ENCODE measurements around the gene PTPRF. TPM values are rescaled to one million over a fixed set of nuclear protein-coding genes. Genes with fewer than 3 reads are reported as not detected.

PTPRF gene
- total and polyA plus RNA-seq, 4 donors, result 40.0 to 160 (median 92.1) TPM

GRCh38 chr1:43570277-43570676 is 39.6 kb downstream of the PTPRF start:
- Histone ChIP-seq H3K9me3 (ENCODE audit: control insufficient read depth in 4 of 4, insufficient read depth in 3 of 4, low read length in 3 of 4) (no peaks in the 10 kb centered on the region), H3K27ac (ENCODE audit: low read depth in 1 of 2, low read length in 1 of 2) (no peak overlapping the region), H3K4me1 (ENCODE audit: control insufficient read depth in 5 of 5, insufficient read depth in 5 of 5, low read length in 5 of 5) (peaks cover 0 to 9% (median 2%) of the 10 kb centered on the region in 5 donors), H3K4me3 (no peak overlapping the region), H3K27me3 (ENCODE audit: control insufficient read depth in 3 of 3, insufficient read depth in 3 of 3, low read length in 2 of 3) (no peaks in the 10 kb centered on the region), H3K36me3 (ENCODE audit: control insufficient read depth in 4 of 4, insufficient read depth in 4 of 4, low read length in 4 of 4) (peaks cover 0 to 16% (median 1%) of the 10 kb centered on the region in 4 donors), H3K9ac (ENCODE audit: insufficient read depth in 1 of 2, low read length in 2 of 2) (no peak overlapping the region)
- WGBS, 2 donors, result 81 to 91% methylated on average over 9 of the region's 9 CpGs
- no peak for TF ChIP-seq CTCF (IDR thresholded peaks at IDR 0.05; ENCODE audit: control extremely low read depth, extremely low read depth)
- DNase-seq, result no peak
- ATAC-seq (ENCODE audit: insufficient read depth, low FRiP score), result no peak

- no peak for ATAC-seq (ENCODE audit: insufficient read depth, low FRiP score)
Measured at GRCh38 chr1:43570715-43571114, 40.0 kb downstream of the PTPRF start.

GRCh38 chr1:43572084-43572483 is 41.4 kb downstream of the PTPRF start:
- H3K36me3 ChIP-seq (ENCODE audit: control insufficient read depth in 4 of 4, insufficient read depth in 4 of 4, low read length in 4 of 4), result peaks cover 0 to 19% (median 1%) of the 10 kb centered on the region in 4 donors
- DNase-seq, result no peak
- no peaks in the 10 kb centered on the region for H3K9me3 ChIP-seq (ENCODE audit: control insufficient read depth in 4 of 4, insufficient read depth in 3 of 4, low read length in 3 of 4)
- whole genome bisulfite sequencing, 2 donors, result 54 to 64% methylated on average over 2 of the region's 2 CpGs
- no peak overlapping the region for H3K27ac ChIP-seq (ENCODE audit: low read depth in 1 of 2, low read length in 1 of 2)
- no peak for ATAC-seq (ENCODE audit: insufficient read depth, low FRiP score)
- H3K4me1 ChIP-seq (ENCODE audit: control insufficient read depth in 5 of 5, insufficient read depth in 5 of 5, low read length in 5 of 5), result no peaks in the 10 kb centered on the region
- no peak for TF ChIP-seq CTCF (IDR thresholded peaks at IDR 0.05; ENCODE audit: control extremely low read depth, extremely low read depth)
- H3K9ac ChIP-seq (ENCODE audit: insufficient read depth in 1 of 2, low read length in 2 of 2), result no peak overlapping the region
- no peak overlapping the region for H3K4me3 ChIP-seq
- no peaks in the 10 kb centered on the region for H3K27me3 ChIP-seq (ENCODE audit: control insufficient read depth in 3 of 3, insufficient read depth in 3 of 3, low read length in 2 of 3)

More at GRCh38 chr1:43570715-43571114, 40.0 kb downstream of the PTPRF start:
- Histone ChIP-seq H3K9me3 (ENCODE audit: control insufficient read depth in 4 of 4, insufficient read depth in 3 of 4, low read length in 3 of 4) (no peaks in the 10 kb centered on the region), H3K4me1 (ENCODE audit: control insufficient read depth in 5 of 5, insufficient read depth in 5 of 5, low read length in 5 of 5) (peaks cover 0 to 5% (median 0%) of the 10 kb centered on the region in 5 donors), H3K36me3 (ENCODE audit: control insufficient read depth in 4 of 4, insufficient read depth in 4 of 4, low read length in 4 of 4) (peaks cover 0 to 19% (median 1%) of the 10 kb centered on the region in 4 donors), H3K9ac (ENCODE audit: insufficient read depth in 1 of 2, low read length in 2 of 2) (no peak overlapping the region), H3K4me3 (no peak overlapping the region), H3K27me3 (ENCODE audit: control insufficient read depth in 3 of 3, insufficient read depth in 3 of 3, low read length in 2 of 3) (no peaks in the 10 kb centered on the region), H3K27ac (ENCODE audit: low read depth in 1 of 2, low read length in 1 of 2) (no peak overlapping the region)
- 92 to 98% methylated on average over 14 of the region's 14 CpGs for whole genome bisulfite sequencing, 2 donors
- TF ChIP-seq CTCF (IDR thresholded peaks at IDR 0.05; ENCODE audit: control extremely low read depth, extremely low read depth), result no peak
- DNase-seq, result no peak

GRCh38 chr1:43572538-43572937 is 41.9 kb downstream of the PTPRF start:
- H3K4me3 ChIP-seq, result no peak overlapping the region
- no peak for ATAC-seq (ENCODE audit: insufficient read depth, low FRiP score)
- peaks cover 0 to 19% (median 1%) of the 10 kb centered on the region in 4 donors for H3K36me3 ChIP-seq (ENCODE audit: control insufficient read depth in 4 of 4, insufficient read depth in 4 of 4, low read length in 4 of 4)
- H3K9me3 ChIP-seq (ENCODE audit: control insufficient read depth in 4 of 4, insufficient read depth in 3 of 4, low read length in 3 of 4), result no peaks in the 10 kb centered on the region
- DNase-seq, result no peak
- no peak overlapping the region for H3K27ac ChIP-seq (ENCODE audit: low read depth in 1 of 2, low read length in 1 of 2)
- H3K4me1 ChIP-seq (ENCODE audit: control insufficient read depth in 5 of 5, insufficient read depth in 5 of 5, low read length in 5 of 5), result no peaks in the 10 kb centered on the region
- 91 to 93% methylated on average over 9 of the region's 9 CpGs for WGBS, 2 donors
- no peak for TF ChIP-seq CTCF (IDR thresholded peaks at IDR 0.05; ENCODE audit: control extremely low read depth, extremely low read depth)
- H3K9ac ChIP-seq (ENCODE audit: insufficient read depth in 1 of 2, low read length in 2 of 2), result no peak overlapping the region
- H3K27me3 ChIP-seq (ENCODE audit: control insufficient read depth in 3 of 3, insufficient read depth in 3 of 3, low read length in 2 of 3), result no peaks in the 10 kb centered on the region
